OCI-LY7 (cell line): Measurements from ENCODE around the gene MFF. TPM values are rescaled to one million over a fixed set of nuclear protein-coding genes. Genes with fewer than 3 reads are reported as not detected.

Source experiments
- BruUV-seq: library from RNA; stranded (reverse); fragments of 400-500 nt; replicated peaks from 2 replicates; lab custom pipeline; 2021; lab: Mats Ljungman, UMichigan
- CTCF ChIA-PET: fragments of 300-600 bp; sonication (Branson Sonifier 250); formaldehyde crosslinking; loops from one replicate; lab custom pipeline; 2022; ENCODE audit warnings: antibody characterized with exemption; ENCODE audit not compliant: unreplicated experiment; lab: Charles Lee
- POLR2A ChIA-PET: fragments of 300-600 bp; sonication (Branson Sonifier 250); formaldehyde crosslinking; loops from one replicate; lab custom pipeline; 2022; ENCODE audit warnings: antibody characterized with exemption; lab: Charles Lee
- DNase-seq: peaks from one replicate; pipeline ENCODE4 v3.0.0-alpha.2; 2015; ENCODE audit warnings: low spot score
- H2AFZ ChIP-seq: fragments of 200-600 bp; sonication (generic), shearing (Covaris generic); 2 replicates; pipeline ENCODE4 v1.6.1; 2014; ENCODE audit warnings: mild to moderate bottlenecking, antibody characterized with exemption, low read length, moderate library complexity
- H3K27ac ChIP-seq: fragments of 200-600 bp; sonication (generic); 2 replicates; pipeline ENCODE4 v1.5.1; 2014; ENCODE audit warnings: mixed run types, low read depth, mild to moderate bottlenecking, moderate library complexity, low read length, inconsistent platforms; ENCODE audit not compliant: poor library complexity, severe bottlenecking
- H3K36me3 ChIP-seq: fragments of 200-600 bp; sonication (generic); 2 replicates; pipeline ENCODE4 v1.6.1; 2014; ENCODE audit warnings: mild to moderate bottlenecking, antibody characterized with exemption, low read length, moderate library complexity, mixed read lengths; ENCODE audit not compliant: insufficient read depth
- H3K4me1 ChIP-seq: fragments of 200-600 bp; sonication (generic); 2 replicates; pipeline ENCODE4 v1.5.1; 2014; ENCODE audit warnings: mild to moderate bottlenecking, low read length; ENCODE audit not compliant: insufficient read depth, poor library complexity, severe bottlenecking
- H3K4me2 ChIP-seq: fragments of 200-600 bp; sonication (generic); 2 replicates; pipeline ENCODE4 v1.6.1; 2014; ENCODE audit warnings: mild to moderate bottlenecking, low read length
- H3K4me3 ChIP-seq: fragments of 200-600 bp; sonication (generic); 2 replicates; pipeline ENCODE4 v1.5.1; 2014; ENCODE audit warnings: mild to moderate bottlenecking, low read depth, low read length; ENCODE audit not compliant: poor library complexity, severe bottlenecking
- H3K79me2 ChIP-seq: fragments of 200-600 bp; sonication (generic); 2 replicates; pipeline ENCODE4 v1.6.1; 2016; ENCODE audit warnings: low read depth, mild to moderate bottlenecking, low read length, moderate library complexity, mixed read lengths; ENCODE audit not compliant: insufficient read depth
- H3K9me2 ChIP-seq: fragments of 200-600 bp; sonication (generic); 2 replicates; pipeline ENCODE4 v1.6.1; 2016; ENCODE audit warnings: mild to moderate bottlenecking, low read length, mixed read lengths; ENCODE audit not compliant: insufficient read depth
- H3K9me3 ChIP-seq: fragments of 200-600 bp; sonication (generic); 2 replicates; pipeline ENCODE4 v1.6.1; 2014; ENCODE audit warnings: mild to moderate bottlenecking, mixed run types, low read length, mixed read lengths
- H4K20me1 ChIP-seq: fragments of 200-600 bp; sonication (generic); 2 replicates; pipeline ENCODE4 v1.6.1; 2014; ENCODE audit warnings: mild to moderate bottlenecking, antibody characterized with exemption, low read length, moderate library complexity, mixed read lengths; ENCODE audit not compliant: insufficient read depth
- EZH2phosphoT487 ChIP-seq: fragments of 200-600 bp; sonication (generic); IDR thresholded peaks from 2 replicates; pipeline ENCODE4 v1.6.1; 2018; ENCODE audit warnings: low read depth, borderline replicate concordance, mild to moderate bottlenecking, mixed run types, antibody characterized with exemption, low read length, moderate library complexity, mixed read lengths
- intact Hi-C: fragments of 100-400 bp; cut with micrococcal nuclease; formaldehyde crosslinking; loops from one replicate; pipeline ENCODE4 v1.10.0; 2022; ENCODE audit not compliant: unreplicated experiment
- total RNA-seq, 2 experiments: library from RNA; depleted of rRNA in 1 of 2; stranded (reverse); fragments of >200 nt in 1 of 2; shearing (Covaris generic) in 1 of 2; gene quantifications; 2 replicates each; pipeline ENCODE4 v1.2.3, GENCODE V29; 2014 to 2022
- TF ChIP-seq, protein P1 (sequence below): fragments of 200-600 bp; sonication (generic); conservative IDR thresholded peaks from 2 replicates; pipeline ENCODE4 v1.5.1; 2014; ENCODE audit warnings: mild to moderate bottlenecking, antibody characterized with exemption, low read length, moderate library complexity, mixed read lengths

Gene MFF
- total RNA-seq, 2 experiments from 2014 or later, result 66.6 to 72.1 TPM

GRCh38 chr2:227370791-227371312, 45.8 kb downstream of the MFF start:
- no peak for TF ChIP-seq EZH2phosphoT487
- TF ChIP-seq, protein P1, sequence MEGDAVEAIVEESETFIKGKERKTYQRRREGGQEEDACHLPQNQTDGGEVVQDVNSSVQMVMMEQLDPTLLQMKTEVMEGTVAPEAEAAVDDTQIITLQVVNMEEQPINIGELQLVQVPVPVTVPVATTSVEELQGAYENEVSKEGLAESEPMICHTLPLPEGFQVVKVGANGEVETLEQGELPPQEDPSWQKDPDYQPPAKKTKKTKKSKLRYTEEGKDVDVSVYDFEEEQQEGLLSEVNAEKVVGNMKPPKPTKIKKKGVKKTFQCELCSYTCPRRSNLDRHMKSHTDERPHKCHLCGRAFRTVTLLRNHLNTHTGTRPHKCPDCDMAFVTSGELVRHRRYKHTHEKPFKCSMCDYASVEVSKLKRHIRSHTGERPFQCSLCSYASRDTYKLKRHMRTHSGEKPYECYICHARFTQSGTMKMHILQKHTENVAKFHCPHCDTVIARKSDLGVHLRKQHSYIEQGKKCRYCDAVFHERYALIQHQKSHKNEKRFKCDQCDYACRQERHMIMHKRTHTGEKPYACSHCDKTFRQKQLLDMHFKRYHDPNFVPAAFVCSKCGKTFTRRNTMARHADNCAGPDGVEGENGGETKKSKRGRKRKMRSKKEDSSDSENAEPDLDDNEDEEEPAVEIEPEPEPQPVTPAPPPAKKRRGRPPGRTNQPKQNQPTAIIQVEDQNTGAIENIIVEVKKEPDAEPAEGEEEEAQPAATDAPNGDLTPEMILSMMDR, result no peak
- intact Hi-C loops, result no loop called here
- ChIA-PET POLR2A (no interaction called here), CTCF (no interaction called here)
- Histone ChIP-seq H3K4me3 (no peak overlapping the region), H3K4me1 (no peaks in the 10 kb centered on the region), H3K9me2 (no peaks in the 10 kb centered on the region), H3K36me3 (no peaks in the 10 kb centered on the region), H3K9me3 (no peaks in the 10 kb centered on the region), H3K79me2 (no peaks in the 10 kb centered on the region), H3K4me2 (no peak overlapping the region), H3K27ac (no peak overlapping the region), H4K20me1 (no peaks in the 10 kb centered on the region), H2AFZ (no peak overlapping the region)
- DNase-seq, result no peak
- BruUV-seq, result no TSS peak

GRCh38 chr2:227373389-227373788, 48.3 kb downstream of the MFF start:
- intact Hi-C loops, result no loop called here
- CTCF ChIA-PET, result no interaction called here
- TF ChIP-seq, protein P1, result no peak

GRCh38 chr2:227374158-227374557, 49.1 kb downstream of the MFF start:
- TF ChIP-seq, protein P1, result no peak
- TF ChIP-seq EZH2phosphoT487, result no peak
- no TSS peak for BruUV-seq
- Histone ChIP-seq H4K20me1 (no peaks in the 10 kb centered on the region), H3K27ac (no peak overlapping the region), H3K4me2 (no peak overlapping the region), H3K9me3 (no peaks in the 10 kb centered on the region), H3K4me1 (no peaks in the 10 kb centered on the region), H3K4me3 (no peak overlapping the region), H3K36me3 (no peaks in the 10 kb centered on the region), H2AFZ (no peak overlapping the region), H3K9me2 (no peaks in the 10 kb centered on the region), H3K79me2 (no peaks in the 10 kb centered on the region)
- intact Hi-C loops, result no loop called here
- ChIA-PET POLR2A (interaction anchor here (0.6 to 0.7 kb wide), 4 partner anchors 18 to 316 kb away, joined by 3 to 9 read pairs (median 3); no protein-coding TSS in a partner anchor), CTCF (no interaction called here)
- no peak for DNase-seq

More at GRCh38 chr2:227373389-227373788, 48.3 kb downstream of the MFF start:
- H3K36me3 ChIP-seq, result no peaks in the 10 kb centered on the region
- no peak overlapping the region for H2AFZ ChIP-seq
- POLR2A ChIA-PET, result interaction anchor here (0.6 to 0.7 kb wide), 2 partner anchors 25 to 306 kb away, joined by 7 to 9 read pairs; no protein-coding TSS in a partner anchor
- no peak overlapping the region for H3K27ac ChIP-seq
- H3K9me3 ChIP-seq, result no peaks in the 10 kb centered on the region
- no peaks in the 10 kb centered on the region for H3K79me2 ChIP-seq
- no peak overlapping the region for H3K4me3 ChIP-seq
- DNase-seq, result no peak
- H4K20me1 ChIP-seq, result no peaks in the 10 kb centered on the region
- no peaks in the 10 kb centered on the region for H3K4me1 ChIP-seq
- no TSS peak for BruUV-seq
- H3K4me2 ChIP-seq, result no peak overlapping the region
- no peaks in the 10 kb centered on the region for H3K9me2 ChIP-seq
